HG03442 (cell line): ENCODE data around the gene SEPTIN11.

Experiments used
- ATAC-seq: cut with Tn5 transposase; IDR thresholded peaks from one replicate; pipeline ENCODE4 v1.9.1; 2021; ENCODE audit warnings: mild to moderate bottlenecking, moderate library complexity; ENCODE audit not compliant: unreplicated experiment

SEPTIN11 gene

GRCh38 chr4:76949276-76950051, at the start of gene SEPTIN11:
Gene SEPTIN11 (plus strand): TSS chr4:76949752. CDS start chr4:76949904, 152 bp downstream.
- ATAC-seq = peak; percentile 60

DNA sequence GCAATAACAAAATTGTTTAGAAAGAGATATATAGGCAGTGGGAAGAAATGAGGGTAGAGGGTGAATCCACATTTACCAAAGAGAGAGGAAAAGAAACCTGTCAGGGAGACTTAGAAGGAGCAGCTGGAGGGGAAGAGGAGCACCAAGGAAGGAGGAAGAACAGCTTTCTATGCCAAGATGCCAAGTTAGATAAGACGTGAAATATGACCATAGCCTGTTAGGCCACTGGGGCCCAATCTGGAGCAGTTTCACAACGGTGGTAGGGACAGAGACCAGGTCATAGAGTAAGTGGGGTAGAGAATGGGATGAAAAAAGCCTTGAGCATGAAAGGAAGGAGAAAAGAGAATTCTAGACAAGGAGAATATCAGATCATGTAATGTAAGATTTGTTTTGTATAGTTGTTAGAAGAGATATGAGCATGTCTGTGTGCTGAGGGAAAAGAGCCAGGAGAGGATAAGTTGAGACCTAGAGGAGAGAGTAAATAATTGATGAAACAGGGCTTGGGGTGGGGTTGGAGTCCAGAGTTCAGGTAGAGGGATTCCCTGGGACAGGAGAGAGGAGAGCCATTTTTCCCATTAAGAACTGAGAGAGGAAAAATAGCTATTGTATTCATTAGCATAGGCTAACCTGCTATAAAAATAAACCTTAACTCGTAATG, 47.2 kb upstream of the SEPTIN11 start:
- no peak for ATAC-seq

DNA sequence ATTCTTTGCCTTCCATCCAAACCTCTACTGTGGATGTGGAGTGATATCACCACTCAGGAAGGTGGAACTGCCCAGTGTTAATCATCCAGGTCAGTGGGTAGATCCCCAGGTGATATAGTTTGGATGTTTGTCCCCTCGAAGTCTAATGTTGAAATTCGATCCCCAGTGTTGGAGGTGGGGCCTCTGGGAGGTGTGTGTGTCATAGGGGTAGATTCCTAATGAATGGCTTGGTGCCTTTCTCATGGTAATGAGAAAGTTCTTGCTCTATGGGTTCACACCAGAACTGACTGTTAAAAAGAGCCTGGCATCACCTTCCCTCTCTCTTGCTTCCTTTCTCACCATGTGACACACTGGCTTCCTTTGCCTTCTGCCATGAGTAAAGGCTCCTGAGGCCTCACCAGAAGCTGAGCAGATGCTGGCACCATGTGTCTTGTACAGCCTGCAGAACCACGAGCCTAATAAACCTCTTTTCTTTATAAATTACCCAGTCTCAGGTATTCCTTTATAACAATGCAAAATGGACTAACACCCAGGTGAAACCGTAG, 44.8 kb upstream of the SEPTIN11 start:
- no peak for ATAC-seq

GRCh38 chr4:76905521-76905920, 44.0 kb upstream of the SEPTIN11 start:
- no peak for ATAC-seq

- ATAC-seq = no peak
Measured at GRCh38 chr4:76909711-76910110, 39.8 kb upstream of the SEPTIN11 start.

GRCh38 chr4:76920715-76921114, 28.8 kb upstream of the SEPTIN11 start:
- no peak for ATAC-seq

- ATAC-seq = no peak
Measured at GRCh38 chr4:76923619-76924357, 25.8 kb upstream of the SEPTIN11 start.

- no peak for ATAC-seq
Measured at GRCh38 chr4:76926841-76927240, 22.7 kb upstream of the SEPTIN11 start.

DNA sequence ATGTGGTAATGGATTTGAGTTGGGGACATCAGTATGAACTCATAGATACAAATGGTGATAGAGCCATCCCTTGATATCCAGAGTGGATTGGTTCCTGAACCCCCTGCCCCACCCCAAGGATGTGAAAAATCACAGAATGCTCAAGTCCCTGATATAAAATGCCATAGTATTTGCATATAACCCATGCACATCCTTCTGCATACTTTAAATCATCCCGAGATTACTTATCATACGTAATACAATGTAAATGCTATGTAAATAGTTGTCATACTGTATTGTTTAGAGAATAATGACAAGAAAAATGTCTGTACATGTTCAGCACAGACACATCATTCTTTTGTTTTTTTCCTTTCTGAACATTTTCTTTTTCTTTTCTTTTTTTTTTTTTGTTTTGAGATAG, 18.9 kb upstream of the SEPTIN11 start:
- ATAC-seq = no peak

DNA sequence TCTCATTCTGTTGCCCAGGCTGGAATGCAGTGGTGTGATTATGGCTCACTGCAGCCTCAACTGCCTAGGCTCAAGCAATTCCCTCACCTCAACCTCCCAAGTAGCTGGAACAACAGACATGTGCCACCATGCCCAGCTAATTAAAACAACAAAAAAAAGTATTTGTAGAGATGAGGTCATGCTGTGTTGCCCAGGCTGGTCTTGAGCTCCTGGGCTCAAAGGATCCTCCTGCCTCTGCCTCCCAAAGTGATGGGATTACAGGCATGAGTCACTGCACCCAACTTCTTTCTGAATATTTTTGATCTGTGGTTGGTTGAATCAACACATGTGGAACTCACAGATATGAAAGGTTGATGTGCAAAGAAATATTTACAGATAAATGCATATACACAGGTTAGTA, 18.5 kb upstream of the SEPTIN11 start:
- ATAC-seq = no peak

DNA sequence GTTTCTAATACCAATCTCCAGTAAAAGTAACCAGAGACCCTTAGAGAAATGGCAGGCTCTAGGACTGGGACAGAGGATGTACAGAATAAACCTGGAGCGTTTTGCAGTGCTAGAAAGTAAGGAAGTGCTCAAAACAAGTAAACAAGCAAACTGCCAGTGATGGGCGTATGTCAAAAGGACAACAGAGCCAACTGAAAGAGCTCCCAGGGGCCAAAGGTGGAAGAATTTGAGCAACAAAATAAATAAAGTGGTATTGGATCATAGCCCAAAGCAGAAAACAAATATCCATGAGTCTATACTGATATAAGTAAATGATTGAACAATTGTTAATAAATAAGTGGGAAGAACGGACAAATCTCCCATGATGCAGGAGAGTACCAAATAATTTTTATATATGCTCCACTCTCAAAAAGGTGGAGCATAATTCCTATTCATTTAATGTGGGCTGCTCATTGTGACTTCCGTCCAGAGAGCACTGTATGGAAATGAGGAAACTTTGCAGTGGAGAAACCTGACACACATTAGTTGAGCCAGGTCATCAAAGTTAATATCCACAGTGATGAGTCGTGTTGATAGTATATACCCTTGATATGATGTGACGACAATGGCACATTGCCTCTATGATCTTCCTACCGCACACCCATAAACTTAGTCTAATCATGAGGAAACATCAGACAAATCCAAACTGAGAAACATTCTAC, 17.8 kb upstream of the SEPTIN11 start:
- no peak for ATAC-seq

- ATAC-seq = no peak
Measured at GRCh38 chr4:76939184-76939583, 10.4 kb upstream of the SEPTIN11 start.

DNA sequence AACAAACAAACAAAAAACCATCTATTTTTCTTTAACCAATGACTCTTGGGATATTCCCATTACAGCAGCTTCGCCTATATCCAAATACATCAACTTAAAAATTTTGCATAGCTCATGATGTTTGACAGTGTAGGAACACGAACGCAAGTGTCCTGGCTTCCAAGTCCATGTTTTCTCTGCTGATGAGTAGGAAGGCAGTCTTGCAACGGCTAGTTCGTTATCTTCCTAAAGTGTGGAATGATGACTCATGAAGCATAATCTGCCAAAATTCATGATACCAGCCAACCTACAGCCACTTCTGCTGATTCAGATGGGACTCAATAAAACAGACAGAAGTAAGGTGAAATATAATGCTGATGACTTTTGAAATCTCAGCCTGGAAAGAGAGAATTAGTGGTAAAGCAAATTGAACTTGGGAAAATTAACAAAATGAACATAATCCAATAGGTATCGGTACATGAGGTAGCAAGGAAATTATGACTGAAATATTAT, 6.4 kb upstream of the SEPTIN11 start:
- ATAC-seq = no peak

GRCh38 chr4:76943790-76944189, 5.8 kb upstream of the SEPTIN11 start:
- no peak for ATAC-seq

DNA sequence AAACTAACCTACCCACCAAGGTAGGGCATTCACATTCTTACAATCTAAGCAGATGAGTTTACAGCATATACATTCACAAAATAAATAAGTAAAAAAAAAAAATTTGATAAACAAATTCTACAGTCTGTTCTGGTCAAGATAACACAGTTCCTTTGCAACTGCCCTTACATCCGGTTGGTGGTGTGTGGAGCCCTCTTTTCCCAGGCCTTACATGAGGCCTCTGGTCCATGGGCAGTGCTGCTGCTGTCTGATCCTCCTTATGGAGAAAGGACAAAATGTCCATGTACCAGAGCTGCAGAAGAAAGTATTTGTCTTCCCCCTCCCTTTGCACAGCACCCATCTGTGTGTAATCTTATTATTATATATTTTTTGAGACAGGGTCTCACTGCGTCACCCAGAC, 2.2 kb upstream of the SEPTIN11 start:
- ATAC-seq = no peak

DNA sequence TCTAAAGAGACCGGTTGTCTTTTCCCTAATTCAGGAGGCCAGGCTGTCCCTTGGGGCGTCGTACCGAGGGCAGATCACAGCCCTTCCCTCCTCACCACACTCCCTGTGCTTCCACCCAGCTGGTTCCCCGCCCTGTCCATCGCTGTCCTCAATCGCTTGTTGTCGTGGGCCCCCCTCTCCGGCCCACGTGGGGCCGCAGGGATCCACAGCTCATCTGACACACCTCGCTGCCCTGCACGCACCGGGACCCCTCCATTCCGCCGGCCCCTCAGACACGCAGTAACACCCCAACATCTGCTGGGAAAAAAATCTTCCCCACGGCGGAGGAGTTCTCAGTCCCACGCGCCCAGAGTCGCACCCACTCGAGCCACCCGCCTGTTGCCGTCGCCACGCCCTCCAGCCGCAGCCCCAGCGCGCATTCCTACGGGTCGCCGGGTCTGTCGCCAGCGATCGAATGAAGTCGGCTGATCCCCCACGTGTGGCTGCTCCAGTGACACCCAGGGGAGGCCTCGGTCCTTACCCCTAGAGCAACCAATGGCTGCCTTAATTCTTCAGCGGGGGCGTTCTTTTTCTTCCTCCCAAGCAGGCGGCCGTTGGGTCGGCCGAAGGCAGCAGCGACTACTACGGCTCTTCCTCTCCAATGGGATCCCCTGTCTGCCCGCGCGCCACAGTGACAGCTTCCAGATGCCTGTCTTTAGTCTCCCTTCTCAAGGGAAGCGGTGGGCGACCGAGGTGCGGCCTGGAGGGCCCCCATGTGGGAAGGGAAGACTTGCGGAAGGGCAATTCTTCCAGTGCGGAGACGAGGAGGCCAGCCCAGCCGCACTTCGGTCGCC, 893 bp upstream of the SEPTIN11 start:
- peak; percentile 39 for ATAC-seq

GRCh38 chr4:76950052-76950955, 752 bp downstream of the SEPTIN11 start:
- ATAC-seq = peak; percentile 22

DNA sequence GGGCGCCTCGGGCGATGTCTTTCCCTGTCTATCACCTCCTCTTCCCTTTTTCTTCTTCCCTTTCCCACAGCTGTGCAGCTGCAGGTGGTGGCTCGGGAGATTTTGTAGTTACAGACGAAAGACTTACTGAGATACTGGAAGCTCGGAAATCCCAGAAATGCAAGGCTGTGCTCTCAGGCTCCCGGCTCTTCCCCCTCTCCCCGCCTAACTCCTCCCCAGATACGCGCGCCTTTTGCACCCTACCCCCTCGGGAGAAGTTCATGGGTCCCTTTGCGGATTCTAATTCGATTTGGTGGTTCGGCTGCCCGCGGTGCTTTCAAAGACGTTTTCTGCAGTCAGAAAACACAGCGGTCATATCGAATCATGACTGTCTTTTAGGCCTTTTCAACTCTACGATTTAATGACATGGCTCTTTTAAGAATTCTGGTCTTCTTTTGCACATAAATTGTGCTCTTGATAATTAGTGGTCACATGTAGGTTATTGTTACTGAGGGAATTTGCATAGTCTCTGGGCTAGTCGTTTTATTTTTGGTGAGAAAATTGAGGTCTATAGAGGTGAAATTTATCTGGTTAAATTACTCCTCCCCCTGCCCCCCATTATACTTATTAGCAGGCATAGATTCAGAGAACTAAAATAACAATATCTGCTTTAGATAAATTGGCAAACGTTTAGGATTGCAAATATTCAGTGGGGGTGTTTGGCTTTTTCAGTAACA, 1.6 kb downstream of the SEPTIN11 start:
- ATAC-seq = no peak
